Cerebellar cortex (tissue), 1 donor: ENCODE measurements around the gene MBTPS1.

ENCODE experiments used
- DNase-seq: peaks from one replicate; pipeline ENCODE4 v3.0.0-alpha.2; 2015; ENCODE audit warnings: low spot score

The MBTPS1 gene

GRCh38 chr16:84074721-84075120 lies 42.0 kb downstream of the MBTPS1 start:
- no peak for DNase-seq

GRCh38 chr16:84072014-84072413 lies 44.7 kb downstream of the MBTPS1 start:
- DNase-seq = peak; percentile 27

- no peak for DNase-seq
Measured at GRCh38 chr16:84071121-84071520, 45.6 kb downstream of the MBTPS1 start.

GRCh38 chr16:84069540-84069939 lies 47.2 kb downstream of the MBTPS1 start:
- DNase-seq = no peak

GRCh38 chr16:84068783-84069462 lies 47.8 kb downstream of the MBTPS1 start:
- DNase-seq = no peak

- no peak for DNase-seq
Measured at GRCh38 chr16:84068041-84068440, 48.7 kb downstream of the MBTPS1 start.

GRCh38 chr16:84067640-84068039 lies 49.1 kb downstream of the MBTPS1 start:
- DNase-seq = no peak

- peak; percentile 78 for DNase-seq
Measured at GRCh38 chr16:84065536-84066132, 51.1 kb downstream of the MBTPS1 start.

- no peak for DNase-seq
Measured at GRCh38 chr16:84063980-84064379, 52.8 kb downstream of the MBTPS1 start.

GRCh38 chr16:84062734-84063640 lies 53.8 kb downstream of the MBTPS1 start:
- DNase-seq = peak; percentile 81

GRCh38 chr16:84061236-84061819 lies 55.4 kb downstream of the MBTPS1 start:
- no peak for DNase-seq

GRCh38 chr16:84059946-84060901 lies 56.5 kb downstream of the MBTPS1 start:
- DNase-seq = no peak

- DNase-seq = no peak
Measured at GRCh38 chr16:84059111-84059510, 57.6 kb downstream of the MBTPS1 start.

GRCh38 chr16:84058664-84059063 lies 58.1 kb downstream of the MBTPS1 start:
- no peak for DNase-seq

GRCh38 chr16:84058211-84058610 lies 58.5 kb downstream of the MBTPS1 start:
- DNase-seq = no peak

GRCh38 chr16:84056933-84057332 lies 59.8 kb downstream of the MBTPS1 start:
- no peak for DNase-seq

GRCh38 chr16:84055801-84056634 lies 60.7 kb downstream of the MBTPS1 start:
- no peak for DNase-seq

GRCh38 chr16:84055366-84055765 lies 61.4 kb downstream of the MBTPS1 start:
- no peak for DNase-seq

- DNase-seq = no peak
Measured at GRCh38 chr16:84054916-84055315, 61.8 kb downstream of the MBTPS1 start.

GRCh38 chr16:84054271-84054670 lies 62.5 kb downstream of the MBTPS1 start:
- DNase-seq = no peak
